ENCODE data around the gene GATC.
A peak's percentile ranks its signal among the peaks of the same experiment; 100 is the strongest.
"Not testable (repeated sequence)": the region's sequence is repeated elsewhere in the genome, so short reads cannot be mapped to it uniquely, and the experiment has no call there.

Gene GATC

GRCh38 chr12:120437735-120438494 lies 8.3 kb upstream of the GATC start, which contains the start of gene COX6A1:
Gene COX6A1 (plus strand): TSS chr12:120438113. CDS start chr12:120438127, 14 bp downstream.
- peak; percentile 88 to 99 (median 97) for DNase-seq

- DNase-seq: no peak
Measured at GRCh38 chr12:120438495-120439198, 7.6 kb upstream of the GATC start.

GRCh38 chr12:120439646-120440247 lies 6.5 kb upstream of the GATC start:
- DNase-seq: peak; percentile 41 to 87 (median 58)

GRCh38 chr12:120444676-120445075 lies 1.6 kb upstream of the GATC start:
- DNase-seq: no peak

- not testable (repeated sequence) for DNase-seq
Measured at GRCh38 chr12:120446844-120447178, 567 bp downstream of the GATC start.

GRCh38 chr12:120447992-120448391 lies 1.7 kb downstream of the GATC start:
- no peak for DNase-seq

- not testable (repeated sequence) for DNase-seq
Measured at GRCh38 chr12:120452524-120452923, 6.3 kb downstream of the GATC start.

GRCh38 chr12:120453060-120453750 lies 7.0 kb downstream of the GATC start:
- no peak for DNase-seq

- peak in 2 of 5 experiments; percentile 20 to 65 for DNase-seq
Measured at GRCh38 chr12:120453977-120454376, 7.7 kb downstream of the GATC start.

GRCh38 chr12:120455302-120455701 lies 9.1 kb downstream of the GATC start:
- DNase-seq: no peak

- no peak for DNase-seq
Measured at GRCh38 chr12:120457133-120457532, 10.9 kb downstream of the GATC start.

GRCh38 chr12:120460157-120460556 lies 13.9 kb downstream of the GATC start:
- DNase-seq: no peak

- no peak for DNase-seq
Measured at GRCh38 chr12:120462099-120462640, 15.9 kb downstream of the GATC start.

GRCh38 chr12:120463712-120464111 lies 17.5 kb downstream of the GATC start:
- DNase-seq: no peak

- no peak for DNase-seq
Measured at GRCh38 chr12:120465756-120466155, 19.5 kb downstream of the GATC start.

GRCh38 chr12:120466560-120467315 lies 20.5 kb downstream of the GATC start:
- DNase-seq: peak in 3 of 5 experiments; percentile 13 to 57 (median 31)

GRCh38 chr12:120467439-120467838 lies 21.2 kb downstream of the GATC start:
- no peak for DNase-seq

- DNase-seq: peak in 2 of 5 experiments; percentile 5 to 33
Measured at GRCh38 chr12:120468325-120468820, 22.1 kb downstream of the GATC start.

- peak in 2 of 5 experiments; percentile 9 to 11 for DNase-seq
Measured at GRCh38 chr12:120468821-120469449, 22.7 kb downstream of the GATC start.

- peak; percentile 96 to 98 (median 97) for DNase-seq
Measured at GRCh38 chr12:120469450-120470149, 23.4 kb downstream of the GATC start, which contains the start of gene SRSF9. Gene SRSF9 (minus strand): TSS chr12:120469748. CDS start chr12:120469609, 139 bp downstream.
